ENCODE data around the gene RINL.
A peak's percentile ranks its signal among the peaks of the same experiment; 100 is the strongest.

The RINL gene

DNA sequence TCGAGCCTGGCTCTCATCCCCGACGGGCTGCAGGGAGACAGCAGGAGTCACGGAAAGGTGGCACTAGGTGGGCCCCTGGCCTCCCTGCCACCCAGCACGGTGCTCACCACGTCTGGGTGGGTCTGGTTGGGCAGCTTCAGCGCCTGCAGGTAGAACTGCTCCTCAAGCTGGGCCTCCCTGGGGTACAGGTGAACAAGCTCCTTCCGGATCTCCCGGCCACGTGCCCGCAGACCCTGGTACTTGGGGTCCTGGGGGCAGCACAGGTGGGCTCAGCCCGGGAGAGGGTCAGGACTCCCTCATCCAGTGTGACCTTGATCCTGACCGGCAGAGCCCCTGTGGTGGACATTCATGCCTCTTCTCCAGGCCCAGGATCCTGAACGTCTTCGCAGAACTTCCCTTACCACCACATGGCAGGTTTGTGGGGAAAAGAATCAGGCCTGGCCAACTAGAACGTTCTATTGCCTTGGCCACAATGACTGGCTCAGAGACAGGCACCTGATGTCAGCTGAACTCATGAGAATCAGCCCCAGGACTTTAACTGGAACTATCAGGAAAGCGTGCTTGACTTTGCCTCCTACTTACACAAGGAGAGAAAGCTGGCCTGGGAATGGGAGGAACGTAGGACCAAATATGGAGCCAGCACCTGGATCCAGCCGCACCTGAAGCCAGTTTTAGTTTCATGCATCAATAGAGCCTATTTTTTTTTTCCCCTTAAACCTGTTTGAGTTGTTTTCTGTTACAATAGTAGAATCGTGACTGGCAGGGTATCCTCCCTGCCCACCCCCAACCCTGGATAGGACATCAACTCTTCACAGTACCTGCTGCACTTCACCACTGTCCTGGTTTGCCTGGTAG lies 43.6 kb upstream of the RINL start:
- no peak for TF ChIP-seq EZH2 (IDR thresholded peaks at IDR 0.05; ENCODE audit: borderline replicate concordance, low read depth, low read length, severe bottlenecking)
- TF ChIP-seq, protein P1, sequence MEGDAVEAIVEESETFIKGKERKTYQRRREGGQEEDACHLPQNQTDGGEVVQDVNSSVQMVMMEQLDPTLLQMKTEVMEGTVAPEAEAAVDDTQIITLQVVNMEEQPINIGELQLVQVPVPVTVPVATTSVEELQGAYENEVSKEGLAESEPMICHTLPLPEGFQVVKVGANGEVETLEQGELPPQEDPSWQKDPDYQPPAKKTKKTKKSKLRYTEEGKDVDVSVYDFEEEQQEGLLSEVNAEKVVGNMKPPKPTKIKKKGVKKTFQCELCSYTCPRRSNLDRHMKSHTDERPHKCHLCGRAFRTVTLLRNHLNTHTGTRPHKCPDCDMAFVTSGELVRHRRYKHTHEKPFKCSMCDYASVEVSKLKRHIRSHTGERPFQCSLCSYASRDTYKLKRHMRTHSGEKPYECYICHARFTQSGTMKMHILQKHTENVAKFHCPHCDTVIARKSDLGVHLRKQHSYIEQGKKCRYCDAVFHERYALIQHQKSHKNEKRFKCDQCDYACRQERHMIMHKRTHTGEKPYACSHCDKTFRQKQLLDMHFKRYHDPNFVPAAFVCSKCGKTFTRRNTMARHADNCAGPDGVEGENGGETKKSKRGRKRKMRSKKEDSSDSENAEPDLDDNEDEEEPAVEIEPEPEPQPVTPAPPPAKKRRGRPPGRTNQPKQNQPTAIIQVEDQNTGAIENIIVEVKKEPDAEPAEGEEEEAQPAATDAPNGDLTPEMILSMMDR (IDR thresholded peaks at IDR 0.05; ENCODE audit: borderline replicate concordance, extremely low read depth, low read length, poor library complexity, severe bottlenecking) = no peak
- H3K27me3 ChIP-seq (ENCODE audit: insufficient read depth, low read length, poor library complexity) = no peaks in the 10 kb centered on the region
- H3K4me1 ChIP-seq (ENCODE audit: insufficient read depth, low read length) = no peaks in the 10 kb centered on the region
- no peak overlapping the region for H3K4me2 ChIP-seq (ENCODE audit: insufficient read depth, low read length)
- H4K20me1 ChIP-seq (ENCODE audit: insufficient read depth, low read length) = no peaks in the 10 kb centered on the region; the same call in 1 of the 2 replicates
- no peak overlapping the region for H3K27ac ChIP-seq (ENCODE audit: low read length)
- DNase-seq = no peak
- no peak overlapping the region for H3K9ac ChIP-seq (ENCODE audit: low read depth, low read length)
- peaks cover 50% of the 10 kb centered on the region for H3K36me3 ChIP-seq (ENCODE audit: insufficient read depth, low read length)
- H3K4me3 ChIP-seq (ENCODE audit: low read depth in 1 of 2, low read length in 2 of 2) = no peak overlapping the region
- no peak for ATAC-seq (ENCODE audit: insufficient read depth, low read depth)
- H3K79me2 ChIP-seq (ENCODE audit: insufficient read depth, low read length) = no peaks in the 10 kb centered on the region
- H2AFZ ChIP-seq (ENCODE audit: low read depth, low read length) = no peak overlapping the region
- no peaks in the 10 kb centered on the region for H3K9me3 ChIP-seq (ENCODE audit: insufficient read depth, low read length, severe bottlenecking)

DNA sequence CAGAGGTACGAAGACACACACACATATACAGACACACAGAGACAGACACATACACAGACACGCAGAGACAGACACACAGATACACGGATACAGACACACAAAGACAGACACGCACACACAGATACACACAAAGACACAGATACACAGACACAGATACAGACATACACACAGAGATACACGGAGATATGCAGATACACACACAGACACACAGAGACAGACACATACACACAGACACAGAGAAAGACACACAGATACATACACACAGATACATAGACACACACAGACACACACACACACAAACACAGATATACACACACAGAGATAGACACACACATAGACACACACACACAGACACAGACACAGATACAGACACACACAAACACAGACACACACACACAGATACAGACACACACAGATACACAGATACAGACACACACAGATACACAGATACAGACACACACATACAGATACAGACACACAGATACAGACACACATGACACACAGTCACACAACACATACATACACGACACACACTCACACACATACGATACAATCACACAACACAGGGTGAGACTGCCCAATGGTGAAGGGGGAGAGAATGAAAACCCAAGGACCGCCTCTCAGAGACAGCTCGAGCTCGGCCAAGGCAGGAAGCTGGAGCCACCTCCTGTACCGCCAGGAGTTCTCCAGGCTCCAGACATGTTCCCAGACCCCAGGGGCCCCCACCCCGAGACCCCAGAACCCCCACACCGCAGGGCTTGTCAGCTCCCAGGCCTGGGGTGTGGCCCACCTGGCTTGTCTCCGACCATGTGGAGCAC lies 42.7 kb upstream of the RINL start:
- peaks cover 42% of the 10 kb centered on the region for H3K36me3 ChIP-seq (ENCODE audit: insufficient read depth, low read length)
- H3K9me3 ChIP-seq (ENCODE audit: insufficient read depth, low read length, severe bottlenecking) = no peaks in the 10 kb centered on the region
- no peak overlapping the region for H3K4me3 ChIP-seq (ENCODE audit: low read depth in 1 of 2, low read length in 2 of 2)
- TF ChIP-seq, protein P1 (IDR thresholded peaks at IDR 0.05; ENCODE audit: borderline replicate concordance, extremely low read depth, low read length, poor library complexity, severe bottlenecking) = no peak
- TF ChIP-seq EZH2 (IDR thresholded peaks at IDR 0.05; ENCODE audit: borderline replicate concordance, low read depth, low read length, severe bottlenecking) = no peak
- H3K27ac ChIP-seq (ENCODE audit: low read length) = no peak overlapping the region
- DNase-seq = no peak
- H2AFZ ChIP-seq (ENCODE audit: low read depth, low read length) = no peak overlapping the region
- ATAC-seq (ENCODE audit: insufficient read depth, low read depth) = peak; percentile 10; the same call in 1 of the 3 replicates
- H3K9ac ChIP-seq (ENCODE audit: low read depth, low read length) = no peak overlapping the region
- no peaks in the 10 kb centered on the region for H3K27me3 ChIP-seq (ENCODE audit: insufficient read depth, low read length, poor library complexity)
- no peaks in the 10 kb centered on the region for H3K4me1 ChIP-seq (ENCODE audit: insufficient read depth, low read length)
- no peak overlapping the region for H3K4me2 ChIP-seq (ENCODE audit: insufficient read depth, low read length)
- no peaks in the 10 kb centered on the region for H3K79me2 ChIP-seq (ENCODE audit: insufficient read depth, low read length)
- H4K20me1 ChIP-seq (ENCODE audit: insufficient read depth, low read length) = no peaks in the 10 kb centered on the region; the same call in 1 of the 2 replicates

DNA sequence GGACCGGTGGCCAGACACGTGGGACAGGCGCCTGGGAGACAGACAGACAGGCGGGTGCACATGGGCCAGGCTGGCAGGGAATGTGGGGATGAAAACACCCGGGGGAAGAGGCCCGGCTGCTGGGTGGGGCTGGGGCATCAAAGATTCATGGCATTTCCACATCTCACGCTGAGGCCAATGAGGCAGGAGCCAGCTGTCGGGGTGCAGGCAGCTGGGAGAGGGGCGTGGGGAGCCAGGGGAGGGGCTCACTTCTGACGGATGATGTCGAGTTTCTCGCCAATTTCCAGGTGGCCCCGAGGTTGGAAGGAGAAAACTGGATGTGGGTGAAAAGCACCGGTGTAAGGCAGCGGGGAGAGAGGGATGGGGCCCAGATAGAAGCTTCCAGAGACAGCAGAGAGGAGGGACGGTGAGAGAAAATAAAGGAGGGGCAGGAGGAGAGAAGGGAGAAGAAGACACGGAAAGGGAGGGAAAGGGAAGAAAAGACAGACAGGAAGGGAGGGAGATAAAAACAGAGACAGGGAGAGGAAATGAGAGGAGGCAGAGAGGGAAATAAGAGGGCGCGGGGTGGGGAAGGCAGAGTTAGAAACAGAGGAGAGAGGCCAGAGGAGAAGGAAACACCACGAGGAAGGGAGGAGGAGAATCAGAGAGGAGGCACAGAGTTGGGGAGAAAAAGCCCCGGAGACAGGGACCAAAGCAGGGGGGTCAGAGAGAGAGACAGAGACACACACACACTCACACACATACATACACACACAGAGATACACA lies 41.9 kb upstream of the RINL start:
- DNase-seq = no peak
- Histone ChIP-seq H3K27me3 (ENCODE audit: insufficient read depth, low read length, poor library complexity) (no peaks in the 10 kb centered on the region), H3K4me3 (ENCODE audit: low read depth in 1 of 2, low read length in 2 of 2) (no peak overlapping the region), H3K9me3 (ENCODE audit: insufficient read depth, low read length, severe bottlenecking) (no peaks in the 10 kb centered on the region), H3K9ac (ENCODE audit: low read depth, low read length) (no peak overlapping the region), H3K27ac (ENCODE audit: low read length) (no peak overlapping the region), H3K4me1 (ENCODE audit: insufficient read depth, low read length) (no peaks in the 10 kb centered on the region), H2AFZ (ENCODE audit: low read depth, low read length) (no peak overlapping the region), H3K79me2 (ENCODE audit: insufficient read depth, low read length) (no peaks in the 10 kb centered on the region), H3K36me3 (ENCODE audit: insufficient read depth, low read length) (peaks cover 35% of the 10 kb centered on the region), H3K4me2 (ENCODE audit: insufficient read depth, low read length) (no peak overlapping the region), H4K20me1 (ENCODE audit: insufficient read depth, low read length) (no peaks in the 10 kb centered on the region; the same call in 1 of the 2 replicates)
- TF ChIP-seq, protein P1 (IDR thresholded peaks at IDR 0.05; ENCODE audit: borderline replicate concordance, extremely low read depth, low read length, poor library complexity, severe bottlenecking) = no peak
- no peak for TF ChIP-seq EZH2 (IDR thresholded peaks at IDR 0.05; ENCODE audit: borderline replicate concordance, low read depth, low read length, severe bottlenecking)
- ATAC-seq (ENCODE audit: insufficient read depth, low read depth) = no peak

Measured in DND-41 (cell line).